HepG2 (cell line): ENCODE results near the gene RAD18.

Source experiments
- EP300 ChIP-seq, 3 experiments: sonication (generic) in 1 of 3; formaldehyde crosslinking in 1 of 3; IDR thresholded peaks; 2 replicates each; pipeline versions ENCODE4 v1.5.1 to v1.6.1; 2011 to 2020; ENCODE audit warnings: low read depth in 2 of 3, low read length in 2 of 3, borderline replicate concordance in 1 of 3, improper control_type of control experiment in 1 of 3, mild to moderate bottlenecking in 1 of 3, missing genetic modification reagents in 1 of 3, moderate library complexity in 1 of 3
- THRA ChIP-seq: sonication (generic); formaldehyde crosslinking; IDR thresholded peaks from 2 replicates; pipeline ENCODE4 v1.4.0; 2020; ENCODE audit warnings: missing genetic modification reagents, borderline replicate concordance

- TF ChIP-seq THRA (no peak), EP300 (IDR thresholded peaks at IDR 0.05; ENCODE audit: low read depth in 2 of 2, low read length in 2 of 2) (no peak), EP300 (CRISPR knock-in tag; IDR thresholded peaks at IDR 0.05; ENCODE audit: borderline replicate concordance) (no peak)
Observed at GRCh38 chr3:8838234-8838633, 125.0 kb downstream of the RAD18 start.
